GM21737 (cell line): ENCODE results near the gene DMPK.
A peak's percentile ranks its signal among the peaks of the same experiment; 100 is the strongest.

Experiments used
- ATAC-seq: cut with Tn5 transposase; IDR thresholded peaks from one replicate; pipeline ENCODE4 v1.9.1; 2021; ENCODE audit warnings: mild to moderate bottlenecking, moderate library complexity; ENCODE audit not compliant: unreplicated experiment

Gene DMPK

DNA sequence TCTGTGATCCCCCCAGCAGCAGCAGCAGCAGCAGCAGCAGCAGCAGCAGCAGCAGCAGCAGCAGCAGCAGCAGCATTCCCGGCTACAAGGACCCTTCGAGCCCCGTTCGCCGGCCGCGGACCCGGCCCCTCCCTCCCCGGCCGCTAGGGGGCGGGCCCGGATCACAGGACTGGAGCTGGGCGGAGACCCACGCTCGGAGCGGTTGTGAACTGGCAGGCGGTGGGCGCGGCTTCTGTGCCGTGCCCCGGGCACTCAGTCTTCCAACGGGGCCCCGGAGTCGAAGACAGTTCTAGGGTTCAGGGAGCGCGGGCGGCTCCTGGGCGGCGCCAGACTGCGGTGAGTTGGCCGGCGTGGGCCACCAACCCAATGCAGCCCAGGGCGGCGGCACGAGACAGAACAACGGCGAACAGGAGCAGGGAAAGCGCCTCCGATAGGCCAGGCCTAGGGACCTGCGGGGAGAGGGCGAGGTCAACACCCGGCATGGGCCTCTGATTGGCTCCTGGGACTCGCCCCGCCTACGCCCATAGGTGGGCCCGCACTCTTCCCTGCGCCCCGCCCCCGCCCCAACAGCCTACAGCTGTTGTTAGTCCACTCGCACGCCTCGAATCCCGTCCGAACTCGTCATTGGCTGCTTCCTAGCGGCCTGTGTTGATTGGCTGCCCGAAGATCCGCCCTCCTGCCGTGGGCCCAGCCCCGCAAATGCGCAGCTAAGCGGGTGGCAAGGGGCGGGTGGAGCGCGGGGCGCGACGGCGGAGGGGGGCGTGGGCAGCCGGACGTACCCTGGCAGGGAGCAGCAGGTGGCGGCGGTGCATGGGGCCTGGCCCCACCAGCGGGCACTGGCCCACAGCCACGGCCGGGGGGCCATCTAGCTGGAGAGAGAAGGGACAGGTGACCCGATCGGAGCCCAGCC lies 11.8 kb downstream of the DMPK start:
- ATAC-seq = peak; percentile 43

DNA sequence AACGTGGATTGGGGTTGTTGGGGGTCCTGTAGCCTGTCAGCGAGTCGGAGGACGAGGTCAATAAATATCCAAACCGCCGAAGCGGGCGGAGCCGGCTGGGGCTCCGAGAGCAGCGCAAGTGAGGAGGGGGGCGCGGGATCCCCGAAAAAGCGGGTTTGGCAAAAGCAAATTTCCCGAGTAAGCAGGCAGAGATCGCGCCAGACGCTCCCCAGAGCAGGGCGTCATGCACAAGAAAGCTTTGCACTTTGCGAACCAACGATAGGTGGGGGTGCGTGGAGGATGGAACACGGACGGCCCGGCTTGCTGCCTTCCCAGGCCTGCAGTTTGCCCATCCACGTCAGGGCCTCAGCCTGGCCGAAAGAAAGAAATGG lies 12.5 kb downstream of the DMPK start:
- ATAC-seq = no peak

DNA sequence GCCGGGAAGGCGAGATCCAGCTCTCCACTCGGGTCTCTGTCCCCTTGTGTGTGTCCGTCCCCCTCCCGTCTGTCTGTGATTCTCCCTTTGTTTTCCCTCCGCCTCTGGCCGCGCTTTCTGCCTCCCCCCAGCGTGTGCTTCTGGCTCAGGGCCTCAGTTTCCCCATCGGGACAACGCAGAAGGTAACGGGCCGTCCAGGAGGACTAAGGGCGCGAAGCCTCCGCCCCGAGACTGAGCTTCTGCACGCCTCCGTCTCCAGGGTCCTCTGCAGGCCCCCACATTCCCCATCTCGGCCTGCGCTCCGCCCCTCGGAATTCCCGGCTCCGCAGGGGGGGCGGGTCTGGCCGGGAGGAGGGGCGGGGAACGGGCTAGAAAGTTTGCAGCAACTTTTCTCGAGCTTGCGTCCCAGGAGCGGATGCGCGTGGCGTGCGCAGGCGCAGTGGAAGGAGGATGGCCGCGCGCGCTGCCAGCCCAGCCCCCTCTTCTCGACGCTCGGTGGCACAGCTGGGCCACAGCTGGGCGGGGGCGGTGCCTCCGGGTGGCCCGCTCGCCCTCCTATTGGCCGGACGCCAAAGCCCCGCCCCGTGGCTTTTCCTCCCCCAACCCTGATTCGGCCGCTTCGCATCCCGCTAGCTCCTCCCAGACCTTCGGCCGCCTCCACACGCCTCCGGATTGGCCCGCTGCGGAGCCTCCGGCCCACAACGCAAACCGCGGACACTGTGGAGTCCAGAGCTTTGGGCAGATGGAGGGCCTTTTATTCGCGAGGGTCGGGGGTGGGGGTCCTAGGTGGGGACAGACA lies 13.1 kb downstream of the DMPK start, which contains the start of gene SIX5:
SIX5 (minus strand) TSS at position 269 of the 799 bp plus-strand sequence. CDS start 408 bp downstream, outside the sequence.
- ATAC-seq = peak; percentile 49

DNA sequence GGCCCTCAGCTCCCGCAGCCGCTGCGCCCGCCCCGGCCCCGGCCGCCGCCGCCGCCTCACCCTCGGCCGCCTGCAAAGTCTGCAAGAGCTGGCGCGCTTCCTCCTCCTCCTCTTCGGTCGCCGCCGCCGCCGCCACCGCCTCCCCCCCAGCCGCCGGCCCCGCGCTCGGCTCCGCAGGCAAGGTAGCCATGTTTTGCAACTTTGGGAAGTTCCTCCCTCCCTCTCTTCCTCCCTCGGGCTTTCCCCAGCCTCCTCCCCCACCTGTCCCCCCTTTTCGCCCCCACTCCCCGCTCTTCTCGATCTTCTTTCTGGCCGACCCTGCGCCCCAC lies 13.7 kb downstream of the DMPK start:
- no peak for ATAC-seq

DNA sequence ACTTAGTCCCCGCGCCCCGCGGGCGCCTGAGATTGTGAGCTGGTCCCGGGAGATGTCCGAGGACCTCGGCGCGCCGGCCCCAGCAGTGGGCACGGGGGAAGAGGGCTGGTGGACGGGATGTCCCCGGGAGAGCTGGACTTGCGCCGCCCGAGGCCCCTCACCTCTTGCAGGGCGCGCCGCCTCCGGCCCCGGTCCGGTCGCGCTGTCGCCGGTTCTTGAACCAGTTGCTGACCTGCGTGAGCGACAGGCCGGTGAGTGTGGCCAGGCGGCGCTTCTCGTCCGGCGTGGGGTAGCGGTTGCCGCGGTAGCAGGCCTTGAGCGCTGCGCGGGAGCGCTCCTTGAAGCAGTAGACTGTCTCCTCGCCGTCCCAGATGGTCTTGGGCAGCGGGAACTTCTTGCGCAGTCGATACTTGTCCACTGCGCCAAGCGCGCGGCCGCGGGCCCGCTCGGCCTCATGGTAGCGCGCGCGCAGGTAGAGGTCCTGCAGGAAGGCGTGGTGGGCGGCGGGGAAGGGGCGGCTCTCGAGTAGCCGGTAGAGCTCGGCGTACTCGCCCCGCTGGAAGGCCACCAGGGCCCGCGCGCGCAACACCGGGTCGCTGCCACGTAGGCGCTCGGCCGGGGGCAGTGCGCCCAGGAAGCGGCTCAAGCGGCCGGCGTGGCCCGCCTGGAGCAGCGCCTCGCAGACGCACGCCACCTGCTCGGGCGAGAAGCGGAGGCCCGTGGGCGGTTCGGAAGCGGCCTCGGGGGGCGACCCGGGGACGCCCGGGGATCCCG lies 14.2 kb downstream of the DMPK start:
- ATAC-seq = no peak

DNA sequence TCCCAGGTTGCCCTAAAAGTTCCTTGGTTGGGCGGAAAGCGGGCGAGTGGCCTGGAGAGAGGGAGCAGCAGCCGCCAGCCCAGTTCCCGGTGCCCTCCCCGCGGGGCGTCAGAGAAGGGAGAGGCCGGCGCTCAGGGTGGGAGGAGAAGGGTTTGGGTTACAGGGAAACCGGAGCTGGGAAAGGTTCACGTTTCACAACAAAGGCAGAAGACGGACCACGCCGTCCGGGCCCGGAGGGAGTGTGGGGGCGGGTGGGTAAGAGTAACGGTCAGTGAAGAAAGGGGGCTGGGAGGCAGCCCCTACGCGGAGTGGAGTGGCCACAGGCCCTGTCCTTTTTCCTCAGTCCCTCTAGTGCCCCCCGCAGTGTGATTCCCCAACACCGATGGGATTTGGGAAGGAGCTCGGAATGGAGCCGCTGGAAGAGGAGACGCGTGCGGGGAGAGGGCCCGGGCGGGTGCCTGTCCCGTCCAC lies 14.8 kb downstream of the DMPK start:
- ATAC-seq = no peak

DNA sequence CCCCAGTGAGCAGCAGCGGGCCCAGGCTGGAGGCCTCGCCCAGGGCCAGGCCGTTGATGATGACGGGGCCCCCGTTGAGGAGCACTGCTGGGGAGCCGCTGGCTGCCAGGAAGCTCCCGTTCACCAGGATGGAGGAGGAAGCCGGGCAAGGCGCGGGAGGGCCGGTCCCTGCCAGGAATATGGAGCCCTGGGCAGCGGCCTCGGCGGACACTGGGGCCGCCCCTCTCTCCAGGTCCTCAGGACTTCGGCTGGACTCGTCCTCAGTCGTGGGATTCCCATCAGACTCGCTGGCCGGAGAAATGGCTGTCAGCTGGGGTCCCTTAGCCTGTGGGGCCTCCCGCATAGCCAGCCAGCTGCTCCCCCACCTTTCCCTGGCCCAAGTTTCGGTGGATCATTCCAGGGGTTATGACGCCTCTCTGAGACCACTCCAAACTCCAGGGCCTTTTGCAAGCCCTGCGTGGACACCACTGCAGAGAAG lies 15.4 kb downstream of the DMPK start:
- ATAC-seq = no peak

GRCh38 chr19:45766296-45766868 lies 15.9 kb downstream of the DMPK start:
- no peak for ATAC-seq

DNA sequence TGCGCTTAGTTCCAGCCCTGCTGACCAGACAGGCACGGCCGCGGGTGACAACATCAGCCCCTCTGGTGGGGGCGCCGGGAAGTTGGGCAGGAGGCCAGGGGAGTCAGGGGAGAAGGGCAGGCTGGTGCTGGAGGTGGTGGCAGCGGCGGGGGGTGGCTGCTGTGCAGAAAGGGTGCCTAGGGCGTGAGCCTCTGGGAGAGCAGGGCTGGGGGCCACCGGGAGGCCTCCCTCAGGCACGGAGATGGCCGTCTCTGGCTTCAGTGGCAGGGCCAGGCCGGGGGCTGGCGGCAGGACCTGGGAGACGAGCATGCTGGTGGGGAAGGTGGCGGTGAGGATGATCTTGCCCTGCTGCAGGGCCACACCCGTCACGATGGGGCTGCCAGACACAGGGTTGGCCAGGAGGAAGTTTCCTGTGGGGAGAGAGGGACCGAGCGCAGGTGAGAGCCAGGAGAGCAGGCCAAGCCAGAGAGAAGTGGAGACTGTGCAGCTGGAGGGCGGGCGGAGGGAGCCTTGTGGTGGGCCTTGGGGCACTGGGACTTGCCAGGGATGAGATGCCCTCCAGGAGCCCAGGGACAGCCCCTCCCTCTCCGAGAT lies 16.5 kb downstream of the DMPK start:
- no peak for ATAC-seq

- ATAC-seq = no peak
These were observed 17.2 kb downstream of the DMPK start for GRCh38 chr19:45764945-45765701.

DNA sequence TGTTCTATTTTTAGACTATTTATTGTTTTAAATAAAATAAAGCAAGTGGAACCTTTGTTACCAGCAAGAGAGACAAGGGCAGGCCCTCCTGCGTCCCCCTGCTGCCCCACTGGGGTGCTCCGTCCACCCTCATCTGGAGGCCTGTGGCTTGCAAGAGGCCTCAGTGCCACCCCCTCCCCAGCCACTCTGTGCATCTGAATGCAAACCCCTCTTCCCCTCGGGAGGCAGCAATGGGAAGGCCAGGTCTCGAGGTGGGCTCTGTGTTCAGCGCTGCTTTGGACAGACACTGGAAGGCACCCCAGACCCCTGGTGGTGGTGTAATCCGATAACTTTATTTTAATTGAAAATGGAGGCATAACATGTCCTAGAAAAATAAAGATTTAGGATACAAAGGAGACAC lies 17.8 kb downstream of the DMPK start:
- no peak for ATAC-seq

DNA sequence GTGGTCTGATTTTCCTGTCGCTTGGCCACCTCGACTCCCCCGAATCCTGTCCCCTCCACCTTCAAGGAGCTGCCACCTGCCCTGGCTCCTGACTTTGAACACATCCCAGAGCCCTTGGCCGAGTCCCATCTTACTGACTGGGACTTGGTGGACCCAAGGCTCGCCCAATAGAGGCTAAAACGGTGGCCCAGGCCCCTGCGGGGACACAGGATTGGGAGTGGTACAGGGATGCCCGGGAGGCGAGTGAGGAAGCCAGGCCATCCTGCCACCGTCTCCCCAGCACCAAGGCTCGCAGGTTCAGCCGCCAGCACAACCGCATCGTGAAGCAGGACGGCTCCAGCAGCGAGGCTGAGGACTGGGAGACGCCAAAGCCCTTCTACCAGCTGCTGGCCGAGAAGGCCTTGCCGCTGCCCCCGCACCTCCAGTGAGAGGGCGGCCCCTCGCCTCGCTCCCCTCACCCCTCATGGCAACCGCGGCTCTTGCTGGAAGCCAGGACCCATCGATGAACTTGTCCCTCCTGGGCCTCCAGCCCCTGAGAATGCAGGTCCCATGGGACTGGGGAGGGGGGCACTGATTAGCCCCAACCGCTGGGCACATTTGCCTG lies 18.5 kb downstream of the DMPK start:
- ATAC-seq = no peak

DNA sequence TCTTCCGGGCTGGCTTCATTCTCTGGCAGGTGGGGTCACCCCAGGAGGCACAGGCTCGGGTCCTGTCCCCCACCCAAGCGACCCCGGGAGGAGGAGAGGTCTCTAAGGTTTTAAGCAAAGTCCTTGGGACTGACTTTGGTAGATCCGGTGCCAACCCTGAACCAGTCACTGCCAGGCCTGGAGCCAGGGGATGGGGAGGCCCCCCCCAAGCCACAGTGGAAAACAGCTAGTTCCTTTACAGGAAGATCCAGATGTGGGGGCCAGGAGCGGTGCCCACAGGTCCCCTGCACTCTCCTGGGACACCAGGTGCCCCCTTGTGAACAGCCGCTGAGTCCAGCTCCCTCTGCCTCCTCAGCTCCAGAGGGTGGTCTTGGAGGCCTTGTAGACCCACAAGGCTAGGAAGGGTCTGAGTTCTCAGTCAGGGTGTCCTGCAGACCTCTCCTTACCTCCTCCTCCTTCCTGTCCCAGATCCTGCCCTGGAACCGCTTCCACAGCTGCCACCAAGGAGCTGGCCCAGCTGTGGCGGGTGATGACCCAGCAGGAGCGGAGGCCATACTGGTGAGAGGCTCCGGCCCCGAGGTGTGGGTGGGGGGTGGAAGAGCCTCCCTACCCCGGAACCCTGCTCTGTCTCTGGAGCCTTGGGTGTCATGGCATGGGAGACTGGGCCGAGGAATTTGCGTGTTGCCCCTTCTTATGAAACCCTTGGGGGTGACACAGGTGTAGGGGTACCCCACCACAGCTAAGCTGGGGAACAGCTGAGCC lies 19.2 kb downstream of the DMPK start:
- ATAC-seq = no peak

DNA sequence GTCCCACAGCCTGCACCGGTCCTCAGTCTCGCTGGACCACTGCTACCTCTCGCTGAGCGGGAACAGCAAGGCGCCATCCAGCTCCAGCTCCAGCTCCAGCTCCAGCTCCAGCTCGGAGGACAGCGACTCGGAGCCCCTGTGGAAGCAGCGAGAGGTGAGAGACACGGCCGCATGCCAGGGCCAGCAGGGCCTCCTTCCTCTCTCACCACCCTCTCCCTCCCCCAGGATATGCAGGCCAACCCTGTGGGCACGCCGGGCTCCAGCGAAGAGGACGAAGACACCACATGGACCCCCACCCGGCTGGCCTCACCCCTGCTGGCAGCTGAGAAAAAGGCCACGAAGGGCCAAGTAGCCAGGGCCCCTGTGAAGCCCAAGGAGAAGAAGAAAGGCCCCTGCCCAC lies 20.6 kb downstream of the DMPK start:
- ATAC-seq = no peak

DNA sequence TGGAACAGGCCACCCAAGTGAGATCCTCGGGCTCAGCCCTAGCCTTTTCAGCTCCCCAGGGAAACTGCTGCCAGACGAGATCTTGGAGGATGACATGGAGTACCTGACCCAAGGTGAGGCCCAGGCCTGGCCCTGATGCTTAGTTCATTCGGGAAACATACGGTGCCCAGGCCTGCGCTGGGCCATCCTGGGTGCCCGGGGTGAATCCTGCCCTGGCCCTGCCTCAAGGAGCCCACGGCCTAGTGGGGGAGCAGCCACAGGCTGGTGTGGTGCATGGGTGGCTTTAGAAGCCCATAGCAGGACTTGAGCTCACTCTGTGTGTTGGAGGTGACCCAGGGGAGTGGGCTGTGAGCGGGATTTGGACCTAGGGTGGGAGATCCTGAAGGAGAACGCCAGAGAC lies 23.4 kb downstream of the DMPK start:
- ATAC-seq = no peak

GRCh38 chr19:45757695-45758094 lies 24.6 kb downstream of the DMPK start:
- no peak for ATAC-seq

DNA sequence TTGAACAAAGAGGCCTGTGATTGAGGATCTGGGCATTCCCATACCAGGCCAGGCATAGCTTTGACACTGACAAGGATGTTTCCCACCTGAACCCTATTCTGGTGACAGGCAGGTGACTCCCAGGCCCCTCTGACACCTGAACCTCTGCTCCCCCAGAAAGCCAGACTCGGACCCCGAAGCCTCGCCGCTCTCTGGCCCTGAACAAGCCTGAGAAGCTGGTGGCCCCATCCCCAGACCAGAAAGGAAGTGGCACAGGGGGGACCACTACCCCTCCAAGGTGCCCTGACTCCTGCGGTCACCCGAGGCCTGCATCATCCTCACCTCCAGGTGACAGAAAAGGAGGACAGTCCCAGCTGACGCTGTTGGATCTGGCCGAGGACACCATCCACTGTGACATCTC lies 28.0 kb downstream of the DMPK start:
- ATAC-seq = no peak

DNA sequence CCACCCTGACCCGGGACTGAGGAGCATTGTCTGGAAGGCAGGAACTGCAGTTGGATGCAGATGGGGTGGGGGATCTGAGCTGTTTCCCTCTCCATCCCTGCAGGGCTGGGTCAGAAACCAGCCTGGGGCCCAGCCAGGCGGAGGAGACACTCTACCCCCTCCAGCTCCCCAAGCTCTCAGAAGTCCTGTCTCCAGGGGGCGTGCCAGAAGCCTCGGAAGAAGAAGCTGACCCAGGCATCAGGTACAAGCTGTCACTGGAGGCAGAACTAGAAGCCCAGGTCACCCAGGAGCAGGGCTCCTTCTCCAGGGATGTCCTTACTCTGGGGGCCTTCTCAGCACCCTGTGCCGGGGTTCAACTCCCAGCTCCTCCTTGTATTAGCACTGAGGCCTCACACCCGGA lies 28.7 kb downstream of the DMPK start:
- ATAC-seq = no peak

DNA sequence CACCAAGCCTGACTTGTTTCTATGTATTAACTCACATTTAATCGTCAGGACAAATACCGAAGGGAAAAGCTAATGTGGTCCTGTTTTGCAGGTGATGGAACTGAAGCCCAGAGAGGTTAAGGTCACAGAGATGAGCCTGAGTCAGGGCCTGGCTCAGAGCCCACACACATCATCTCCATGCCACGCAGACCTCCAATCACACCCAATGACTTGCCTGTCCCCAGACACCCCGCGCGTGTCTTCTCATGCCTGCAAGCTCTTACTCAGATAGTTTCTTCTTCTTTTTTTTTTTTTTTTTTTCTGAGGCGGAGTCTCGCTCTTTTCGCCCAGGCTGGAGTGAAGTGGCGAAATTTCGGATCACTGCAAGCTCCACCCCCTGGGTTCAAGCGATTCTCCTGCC lies 29.7 kb downstream of the DMPK start:
- no peak for ATAC-seq
